Right lobe of liver (tissue), 6 donors: ENCODE results near the gene ZNF524. TPM values are rescaled to one million over a fixed set of nuclear protein-coding genes. Genes with fewer than 3 reads are reported as not detected.

Experiments used
- ATAC-seq, 4 donors: fragments of 200-7000 bp; cut with Tn5 transposase; one replicate each; pipeline ENCODE4 v1.9.1; 2020; ENCODE audit warnings: mild to moderate bottlenecking in 4 of 4, moderate library complexity in 4 of 4
- DNase-seq, 3 donors: peaks; one replicate each; pipeline ENCODE4 v3.0.0-alpha.2; 2020
- H3K27ac ChIP-seq, 3 donors: fragments of 200-600 bp; one replicate each; pipeline ENCODE4 v1.8.0; 2022
- H3K27me3 ChIP-seq, 2 donors: fragments of 200-600 bp; one replicate each; pipeline ENCODE4 v1.8.0; 2022
- H3K36me3 ChIP-seq, 4 donors: fragments of 200-600 bp; sonication (generic) in 1 of 4; one replicate each; pipeline versions ENCODE4 v1.5.1 to v1.8.0; 2017 to 2022; ENCODE audit warnings: control low read depth in 1 of 4
- H3K4me1 ChIP-seq, 4 donors: fragments of 200-600 bp; sonication (generic) in 1 of 4; one replicate each; pipeline versions ENCODE4 v1.5.1 to v1.8.0; 2017 to 2022; ENCODE audit warnings: control low read depth in 1 of 4
- H3K4me3 ChIP-seq, 3 donors: fragments of 200-600 bp; one replicate each; pipeline ENCODE4 v1.8.0; 2022
- H3K9me3 ChIP-seq, 4 donors: fragments of 200-600 bp; sonication (generic) in 1 of 4; one replicate each; pipeline versions ENCODE4 v1.5.1 to v1.8.0; 2017 to 2022; ENCODE audit warnings: control low read depth in 1 of 4
- CTCF ChIP-seq, 4 donors: fragments of 200-600 bp in 3 of 4; fragments of 450-650 bp in 1 of 4; IDR thresholded peaks; one replicate each; pipeline versions ENCODE4 v1.5.1 to v1.8.0; 2016 to 2022; ENCODE audit warnings: antibody characterized with exemption in 4 of 4, mild to moderate bottlenecking in 2 of 4
- POLR2A ChIP-seq: fragments of 450-650 bp; IDR thresholded peaks from one replicate; pipeline ENCODE4 v1.6.1; 2017; ENCODE audit warnings: antibody characterized with exemption, mild to moderate bottlenecking
- WGBS: methylation state at CpG from one replicate; pipeline ENCODE4 v1.1.6; 2018; ENCODE audit warnings: low coverage, low lambda C conversion rate; ENCODE audit not compliant: insufficient coverage; ENCODE audit errors: missing lambda C conversion rate; 5-methylcytosine and 5-hydroxymethylcytosine counted together
- intact Hi-C, 2 donors: fragments of 100-400 bp; cut with DNase I; formaldehyde crosslinking; loops; one replicate each; pipeline versions ENCODE4 v1.11.2 to v1.14.1; 2022
- total RNA-seq, 6 experiments: library from RNA; depleted of rRNA in 2 of 6; stranded (reverse); fragments of >200 nt in 2 of 6; fragmentation: NEBNext Ultra II Directional in 3 of 6; extraction: Animal tissue kit (Norgen Biotek cat#: 25700) in 3 of 6; gene quantifications; one replicate each; pipeline versions ENCODE4 v1.1.0 to v1.2.4, GENCODE V29; 2016 to 2023
- donor health status: DM: no; HTN: yes; CAD: no.
- donor health status: DM: no; HTN: no; CAD: no.
- donor health status: DM: no; HTN: no; CAD: no.
- donor health status: DM: no; HTN: yes; CAD: no.
- donor health status: DM: no; HTN: yes; CAD: no.

ZNF524 gene
- total RNA-seq, 6 experiments from 2014 or later: 8.2 to 21.0 (median 11.3) TPM

- DNase-seq: peak in 1 of 3 donors; percentile 20
- intact Hi-C loops: no loop called here
- 89% methylated on average over 6 of the region's 17 CpGs for WGBS
These were observed 50.6 kb downstream of the ZNF524 start for GRCh38 chr19:55650602-55651230.

GRCh38 chr19:55651236-55651635 lies 51.1 kb downstream of the ZNF524 start:
- 82% methylated on average over 12 of the region's 18 CpGs for WGBS
- TF ChIP-seq CTCF (IDR thresholded peaks at IDR 0.05) (no peak), POLR2A (no peak)
- no peak overlapping the region for H3K27ac ChIP-seq
- H3K27me3 ChIP-seq: no peaks in the 10 kb centered on the region
- no peaks in the 10 kb centered on the region for H3K36me3 ChIP-seq
- H3K4me3 ChIP-seq: no peak overlapping the region
- intact Hi-C loops: no loop called here
- peaks cover 0 to 18% (median 5%) of the 10 kb centered on the region in 4 donors for H3K4me1 ChIP-seq
- no peaks in the 10 kb centered on the region for H3K9me3 ChIP-seq
- no peak for ATAC-seq
- peak in 1 of 3 donors; percentile 22 for DNase-seq

More at GRCh38 chr19:55650602-55651230, 50.6 kb downstream of the ZNF524 start:
- Histone ChIP-seq H3K4me1 (peaks cover 0 to 13% (median 3%) of the 10 kb centered on the region in 4 donors), H3K36me3 (no peaks in the 10 kb centered on the region), H3K27ac (no peak overlapping the region), H3K9me3 (no peaks in the 10 kb centered on the region), H3K4me3 (no peak overlapping the region), H3K27me3 (no peaks in the 10 kb centered on the region)
- TF ChIP-seq CTCF (IDR thresholded peaks at IDR 0.05) (no peak), POLR2A (no peak)
- no peak for ATAC-seq

GRCh38 chr19:55652311-55653128 lies 52.4 kb downstream of the ZNF524 start:
- H3K9me3 ChIP-seq: no peaks in the 10 kb centered on the region
- H3K4me1 ChIP-seq: peaks cover 0 to 26% (median 10%) of the 10 kb centered on the region in 4 donors
- peak in 2 of 3 donors; percentile 57 to 58 for DNase-seq
- WGBS: 77% methylated on average over 25 of the region's 71 CpGs
- ATAC-seq: no peak
- H3K36me3 ChIP-seq: no peaks in the 10 kb centered on the region
- TF ChIP-seq CTCF (IDR thresholded peaks at IDR 0.05) (no peak), POLR2A (no peak)
- H3K27me3 ChIP-seq: no peaks in the 10 kb centered on the region
- no peak overlapping the region for H3K4me3 ChIP-seq
- intact Hi-C loops: no loop called here
- H3K27ac ChIP-seq: no peak overlapping the region

Other genes with a start within 250 kb of the ZNF524 start
- not detected for gene COX6B2, start 245.6 kb upstream of the ZNF524 start, total RNA-seq
- not detected for gene GARIN5B, start 237.0 kb upstream of the ZNF524 start, total RNA-seq
- not detected for gene IL11, start 229.8 kb upstream of the ZNF524 start, total RNA-seq
- not detected for gene TMEM190, start 223.5 kb upstream of the ZNF524 start, total RNA-seq
- gene TMEM238, start 216.0 kb upstream of the ZNF524 start, total RNA-seq: 10 to 100 TPM; 10.8 to 19.7 (median 14.8) TPM
- gene RPL28, start 214.4 kb upstream of the ZNF524 start, total RNA-seq: 100 to 1,000 TPM; 305 to 530 (median 455) TPM
- 10 to 100 TPM in 3 of 6 experiments, 1 to 10 TPM in 3; 4.3 to 16.4 (median 9.1) TPM for gene UBE2S, start 192.5 kb upstream of the ZNF524 start, total RNA-seq
- gene SHISA7, start 157.0 kb upstream of the ZNF524 start, total RNA-seq: under 1 TPM in 1 of 6 experiments, not detected in 5; 0.04 TPM
- gene ISOC2, start 138.6 kb upstream of the ZNF524 start, total RNA-seq: 100 to 1,000 TPM in 3 of 6 experiments, 10 to 100 TPM in 3; 69.4 to 222 (median 100) TPM
- gene C19orf85, start 135.5 kb upstream of the ZNF524 start, total RNA-seq: not detected
- 1 to 10 TPM; 3.4 to 9.2 (median 4.4) TPM for gene ZNF628, start 123.7 kb upstream of the ZNF524 start, total RNA-seq
- gene NAT14, start 115.1 kb upstream of the ZNF524 start, total RNA-seq: 1 to 10 TPM; 2.5 to 6.0 (median 3.9) TPM
- gene SSC5D, start 111.9 kb upstream of the ZNF524 start, total RNA-seq: 1 to 10 TPM in 4 of 6 experiments, under 1 TPM in 2; 0.35 to 1.6 (median 1.2) TPM
- not detected for gene SBK2, start 63.2 kb upstream of the ZNF524 start, total RNA-seq
- gene SBK3, start 54.7 kb upstream of the ZNF524 start, total RNA-seq: under 1 TPM in 2 of 6 experiments, not detected in 4; 0.33 to 0.56 TPM
- 1 to 10 TPM; 1.9 to 4.6 (median 3.6) TPM for gene ZNF579, start 19.4 kb upstream of the ZNF524 start, total RNA-seq
- 10 to 100 TPM in 1 of 6 experiments, 1 to 10 TPM in 5; 3.0 to 13.1 (median 5.1) TPM for gene FIZ1, start 771 bp upstream of the ZNF524 start, total RNA-seq
- 1 to 10 TPM; 4.2 to 6.0 (median 4.7) TPM for gene ZNF865, start 5.4 kb downstream of the ZNF524 start, total RNA-seq
- gene ZNF784, start 24.3 kb downstream of the ZNF524 start, total RNA-seq: 1 to 10 TPM; 2.9 to 5.5 (median 4.1) TPM
- 10 to 100 TPM in 1 of 6 experiments, 1 to 10 TPM in 5; 5.4 to 11.6 (median 6.5) TPM for gene ZNF580, start 40.7 kb downstream of the ZNF524 start, total RNA-seq
- gene ZNF581, start 43.4 kb downstream of the ZNF524 start, total RNA-seq: 1 to 10 TPM; 2.7 to 7.3 (median 5.1) TPM
- 10 to 100 TPM in 3 of 6 experiments, 1 to 10 TPM in 3; 6.1 to 19.7 (median 9.8) TPM for gene CCDC106, start 47.9 kb downstream of the ZNF524 start, total RNA-seq
- 10 to 100 TPM; 55.1 to 75.6 (median 63.5) TPM for gene U2AF2, start 54.7 kb downstream of the ZNF524 start, total RNA-seq
- gene EPN1, start 74.9 kb downstream of the ZNF524 start, total RNA-seq: 100 to 1,000 TPM in 5 of 6 experiments, 10 to 100 TPM in 1; 88.9 to 162 (median 107) TPM
- gene NLRP9, start 138.1 kb downstream of the ZNF524 start, total RNA-seq: not detected
- under 1 TPM in 4 of 6 experiments, not detected in 2; 0.31 to 0.99 (median 0.39) TPM for gene RFPL4A, start 158.8 kb downstream of the ZNF524 start, total RNA-seq
- under 1 TPM in 2 of 6 experiments, not detected in 4; 0.57 to 0.79 TPM for gene RFPL4AL1, start 168.8 kb downstream of the ZNF524 start, total RNA-seq
- gene NLRP11, start 231.7 kb downstream of the ZNF524 start, total RNA-seq: under 1 TPM; 0.22 to 0.92 (median 0.25) TPM
- not detected for gene NLRP4, start 236.3 kb downstream of the ZNF524 start, total RNA-seq